ENCODE data around the gene KMO. TPM values are rescaled to one million over a fixed set of nuclear protein-coding genes. Genes with fewer than 3 reads are reported as not detected.

The KMO gene
- total RNA-seq, 4 donors from 2014 or later = 0.45 TPM; not detected in 3

- no peaks in the 10 kb centered on the region for H3K27me3 ChIP-seq
- no peaks in the 10 kb centered on the region for H3K9me3 ChIP-seq
- no peak overlapping the region for H3K4me3 ChIP-seq
- no peak overlapping the region for H3K27ac ChIP-seq
- DNase-seq (ENCODE audit: low spot score in 2 of 2) = no peak
- 87% methylated on average over 4 of the region's 4 CpGs for WGBS
- H3K4me1 ChIP-seq = peaks cover 36% of the 10 kb centered on the region
- no peak for TF ChIP-seq EP300 (IDR thresholded peaks at IDR 0.05)
- TF ChIP-seq CTCF (IDR thresholded peaks at IDR 0.05) = no peak
- TF ChIP-seq POLR2AphosphoS5 (IDR thresholded peaks at IDR 0.05) = no peak
- no peak for TF ChIP-seq POLR2A (IDR thresholded peaks at IDR 0.05)
- H3K36me3 ChIP-seq = no peaks in the 10 kb centered on the region
These were observed 103.5 kb downstream of the KMO start for GRCh38 chr1:241635556-241636152.

- Histone ChIP-seq H3K4me1 (peaks cover 40% of the 10 kb centered on the region), H3K27me3 (no peaks in the 10 kb centered on the region), H3K36me3 (no peaks in the 10 kb centered on the region), H3K27ac (no peak overlapping the region), H3K9me3 (no peaks in the 10 kb centered on the region), H3K4me3 (no peak overlapping the region)
- WGBS = 81% methylated on average over 1 of the region's 1 CpG
- DNase-seq (ENCODE audit: low spot score in 2 of 2) = no peak
- TF ChIP-seq CTCF (IDR thresholded peaks at IDR 0.05) (no peak), POLR2AphosphoS5 (IDR thresholded peaks at IDR 0.05) (no peak), EP300 (IDR thresholded peaks at IDR 0.05) (no peak), POLR2A (IDR thresholded peaks at IDR 0.05) (no peak)
These were observed 104.1 kb downstream of the KMO start for GRCh38 chr1:241636291-241636690.

- H3K4me3 ChIP-seq = no peak overlapping the region
- peaks cover 40% of the 10 kb centered on the region for H3K4me1 ChIP-seq
- no peaks in the 10 kb centered on the region for H3K27me3 ChIP-seq
- no peak for TF ChIP-seq EP300 (IDR thresholded peaks at IDR 0.05)
- no peak for TF ChIP-seq POLR2A (IDR thresholded peaks at IDR 0.05)
- TF ChIP-seq CTCF (IDR thresholded peaks at IDR 0.05) = no peak
- no peak for TF ChIP-seq POLR2AphosphoS5 (IDR thresholded peaks at IDR 0.05)
- no peaks in the 10 kb centered on the region for H3K9me3 ChIP-seq
- H3K36me3 ChIP-seq = no peaks in the 10 kb centered on the region
- no peak overlapping the region for H3K27ac ChIP-seq
- no peak for DNase-seq (ENCODE audit: low spot score in 2 of 2)
These were observed 104.9 kb downstream of the KMO start for GRCh38 chr1:241637046-241637590.

- Histone ChIP-seq H3K4me1 (peaks cover 40% of the 10 kb centered on the region), H3K27me3 (no peaks in the 10 kb centered on the region), H3K4me3 (no peak overlapping the region), H3K9me3 (no peaks in the 10 kb centered on the region), H3K36me3 (no peaks in the 10 kb centered on the region), H3K27ac (no peak overlapping the region)
- 58% methylated on average over 4 of the region's 4 CpGs for WGBS
- DNase-seq (ENCODE audit: low spot score in 2 of 2) = no peak
- TF ChIP-seq CTCF (IDR thresholded peaks at IDR 0.05) (no peak), EP300 (IDR thresholded peaks at IDR 0.05) (no peak), POLR2AphosphoS5 (IDR thresholded peaks at IDR 0.05) (no peak)
These were observed 105.4 kb downstream of the KMO start for GRCh38 chr1:241637604-241638003.

GRCh38 chr1:241638099-241638682 lies 106.0 kb downstream of the KMO start:
- Histone ChIP-seq H3K36me3 (no peaks in the 10 kb centered on the region), H3K27me3 (no peaks in the 10 kb centered on the region), H3K4me1 (peaks cover 40% of the 10 kb centered on the region), H3K4me3 (no peak overlapping the region), H3K27ac (no peak overlapping the region), H3K9me3 (no peaks in the 10 kb centered on the region)
- DNase-seq (ENCODE audit: low spot score in 2 of 2) = no peak
- WGBS = 64% methylated on average over 5 of the region's 5 CpGs
- TF ChIP-seq POLR2AphosphoS5 (IDR thresholded peaks at IDR 0.05) (no peak), POLR2A (IDR thresholded peaks at IDR 0.05) (no peak), CTCF (IDR thresholded peaks at IDR 0.05) (no peak)
